HG02973 (cell line): ENCODE data around the gene EBF3.
"Not testable (repeated sequence)": the region's sequence is repeated elsewhere in the genome, so short reads cannot be mapped to it uniquely, and the experiment has no call there.

Source experiments
- ATAC-seq: cut with Tn5 transposase; IDR thresholded peaks from one replicate; pipeline ENCODE4 v1.9.1; 2021; ENCODE audit warnings: moderate library complexity; ENCODE audit not compliant: unreplicated experiment

Gene EBF3

GRCh38 chr10:129929343-129930292 lies 34.5 kb downstream of the EBF3 start:
- ATAC-seq, result no peak

- no peak for ATAC-seq
Observed at GRCh38 chr10:129927351-129928120, 36.5 kb downstream of the EBF3 start.

DNA sequence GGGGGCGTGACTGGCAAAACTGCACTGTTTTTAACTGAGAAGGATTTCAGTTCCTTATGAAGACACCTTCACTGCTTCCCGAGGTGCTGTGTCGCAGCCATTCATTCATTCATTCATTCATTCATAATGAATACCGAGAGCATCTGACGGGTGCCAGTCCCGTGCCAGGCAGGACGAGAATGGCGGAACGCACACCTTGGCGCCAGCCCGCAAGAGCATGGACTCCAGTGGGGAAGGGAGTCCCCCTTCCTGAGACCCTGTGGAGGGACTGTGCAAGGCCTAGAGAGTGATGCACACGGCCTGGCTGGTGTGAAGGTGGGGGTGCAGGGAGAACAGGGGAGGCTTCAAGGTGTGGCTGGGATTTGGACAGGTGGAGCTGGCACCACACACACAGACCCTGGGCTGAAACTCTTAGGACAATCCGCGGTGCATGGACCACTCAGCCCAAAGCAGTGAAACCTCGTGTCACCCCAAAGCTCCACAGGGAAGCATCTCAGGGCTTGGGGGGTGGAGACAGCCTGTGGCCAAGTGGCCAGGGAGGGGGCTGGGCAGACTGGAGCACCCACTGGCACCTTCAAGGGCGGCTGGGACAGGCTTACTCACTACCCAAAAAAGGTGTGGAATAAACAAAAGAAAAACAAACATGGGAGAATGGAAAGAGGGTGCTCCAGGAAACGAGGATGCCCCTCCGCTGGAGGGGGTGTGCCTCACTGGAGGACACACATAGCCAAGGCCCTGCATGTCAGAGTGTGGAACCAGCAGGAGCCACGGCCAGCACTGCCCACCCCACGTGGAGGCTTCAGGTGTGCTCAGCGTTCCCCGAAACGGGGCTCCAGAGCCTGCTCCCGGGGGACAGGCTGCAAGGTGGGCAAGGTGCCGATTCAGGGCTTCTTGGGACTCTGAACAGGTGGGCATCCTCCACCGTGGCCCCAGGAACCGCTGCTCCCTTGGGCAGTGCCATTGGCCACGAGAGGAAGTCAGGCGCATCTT lies 37.7 kb downstream of the EBF3 start:
- no peak for ATAC-seq

DNA sequence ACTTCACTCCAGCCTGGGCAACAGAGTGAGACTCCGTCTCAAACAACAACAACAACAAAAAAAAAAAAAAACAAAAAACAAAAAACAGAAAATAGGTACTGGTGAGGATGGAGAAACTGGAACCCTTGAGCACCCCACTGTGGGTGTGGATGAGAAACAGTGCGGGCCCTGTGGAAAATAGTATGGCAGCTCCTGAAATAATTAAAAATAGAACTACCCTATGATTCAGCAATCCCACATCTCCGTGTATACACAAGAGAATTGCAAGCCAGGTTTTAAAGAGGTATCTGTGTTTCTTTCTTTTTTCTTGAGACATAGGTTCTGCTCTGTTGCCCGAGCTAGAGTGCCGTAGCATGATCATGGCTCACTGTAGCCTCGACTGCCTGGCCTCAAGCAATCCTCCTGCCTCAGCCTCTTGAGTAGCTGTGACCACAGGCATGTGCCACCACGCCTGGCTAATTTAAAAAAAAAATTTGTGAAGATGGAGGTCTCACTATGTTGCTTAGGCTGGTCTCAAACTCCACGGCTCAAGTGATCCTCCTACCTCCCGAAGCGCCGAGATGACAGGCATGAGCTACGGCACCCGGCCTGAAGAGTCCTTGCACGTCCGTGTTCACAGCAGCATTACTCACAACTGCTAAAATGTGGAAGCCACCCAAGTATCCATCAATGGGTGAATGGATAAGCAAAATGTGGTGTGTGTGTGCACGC lies 39.5 kb downstream of the EBF3 start:
- ATAC-seq, result no peak

DNA sequence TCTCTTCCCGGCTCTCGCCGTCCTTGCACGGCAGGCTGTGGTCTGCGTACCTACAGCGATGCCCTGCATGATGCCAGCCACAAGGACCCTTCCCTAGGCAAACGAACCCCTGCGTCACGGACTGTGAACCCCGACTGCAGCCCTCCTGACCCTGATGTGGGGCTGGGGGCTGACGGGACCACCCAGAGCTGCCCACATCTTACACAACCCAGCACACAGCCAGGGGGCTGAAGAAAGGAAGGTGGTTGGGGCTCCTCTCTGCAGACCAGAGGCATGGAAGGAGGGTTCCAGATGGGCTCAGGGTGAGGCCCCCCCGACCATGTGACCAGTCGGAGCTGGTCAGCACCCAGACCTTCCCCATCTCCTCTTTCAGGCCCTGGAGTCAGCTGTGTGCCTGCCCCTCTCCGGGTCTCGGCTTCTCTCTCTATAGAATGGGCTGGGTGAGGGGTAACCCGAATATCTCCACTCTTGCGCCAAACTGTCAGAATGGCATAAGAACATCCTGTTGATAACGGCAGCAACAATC lies 41.4 kb downstream of the EBF3 start:
- no peak for ATAC-seq

GRCh38 chr10:129921801-129922597 lies 42.1 kb downstream of the EBF3 start:
- ATAC-seq, result no peak

- no peak for ATAC-seq
Observed at GRCh38 chr10:129921065-129921670, 42.9 kb downstream of the EBF3 start.

DNA sequence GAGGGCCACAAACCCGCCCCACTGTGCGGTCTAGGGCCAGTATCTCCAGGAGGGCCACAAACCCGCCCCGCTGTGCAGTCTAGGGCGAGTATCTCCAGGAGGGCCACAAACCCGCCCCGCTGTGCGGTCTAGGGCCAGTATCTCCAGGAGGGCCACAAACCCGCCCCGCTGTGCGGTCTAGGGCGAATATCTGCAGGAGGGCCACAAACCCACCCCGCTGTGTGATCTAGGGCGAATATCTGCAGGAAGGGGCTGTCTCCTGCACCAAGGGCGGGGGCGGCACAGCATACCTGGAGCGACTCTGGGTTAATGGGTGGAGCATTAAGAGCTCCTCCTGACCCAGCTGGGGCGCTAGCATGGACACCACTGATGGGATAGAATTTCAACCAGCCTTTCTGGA lies 43.9 kb downstream of the EBF3 start:
- ATAC-seq, result not testable (repeated sequence)

DNA sequence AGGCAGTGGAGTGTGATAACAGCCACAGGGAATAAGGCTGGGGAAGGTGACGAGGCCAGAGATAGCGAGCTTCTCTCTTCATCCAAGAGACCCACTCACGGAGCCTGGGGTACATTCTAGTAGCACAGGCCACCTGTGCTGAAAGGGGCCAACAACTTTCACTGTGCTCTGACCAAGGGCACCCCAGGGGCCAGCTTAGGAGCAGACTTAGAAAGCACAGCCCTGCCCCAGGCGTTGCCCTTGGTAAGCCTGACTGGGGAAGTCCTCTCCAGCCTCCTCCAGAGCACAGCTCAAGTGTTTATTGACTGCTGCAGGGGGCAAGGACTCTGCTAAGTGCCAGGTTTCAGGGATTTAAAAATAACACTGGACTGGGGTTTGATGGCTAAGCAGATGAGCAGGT lies 44.7 kb downstream of the EBF3 start:
- ATAC-seq, result no peak

- ATAC-seq, result no peak
Observed at GRCh38 chr10:129918836-129919235, 45.2 kb downstream of the EBF3 start.

DNA sequence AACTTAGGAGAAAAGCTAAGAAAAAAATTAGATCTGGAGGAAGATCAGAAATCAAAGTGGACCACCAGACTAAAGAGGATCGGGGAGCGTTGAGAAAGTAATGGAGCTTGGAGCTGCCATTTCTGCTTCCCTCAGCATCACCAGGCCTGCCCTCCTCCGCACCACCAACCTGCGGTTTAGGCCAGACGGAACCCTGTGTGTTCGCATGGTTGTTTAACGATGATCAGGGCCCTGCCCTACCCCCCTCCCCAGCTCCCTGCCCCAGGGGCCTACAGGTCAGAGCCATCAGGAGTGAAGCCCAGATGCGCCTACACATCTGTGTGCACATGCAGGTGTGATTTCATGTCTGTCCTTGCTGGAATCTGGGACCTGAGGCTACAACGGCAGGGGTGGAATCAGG lies 45.7 kb downstream of the EBF3 start:
- no peak for ATAC-seq

GRCh38 chr10:129917936-129918335 lies 46.1 kb downstream of the EBF3 start:
- no peak for ATAC-seq

- no peak for ATAC-seq
Observed at GRCh38 chr10:129916506-129916995, 47.5 kb downstream of the EBF3 start.

- no peak for ATAC-seq
Observed at GRCh38 chr10:129915526-129916378, 48.3 kb downstream of the EBF3 start.

- ATAC-seq, result no peak
Observed at GRCh38 chr10:129914960-129915359, 49.1 kb downstream of the EBF3 start.

DNA sequence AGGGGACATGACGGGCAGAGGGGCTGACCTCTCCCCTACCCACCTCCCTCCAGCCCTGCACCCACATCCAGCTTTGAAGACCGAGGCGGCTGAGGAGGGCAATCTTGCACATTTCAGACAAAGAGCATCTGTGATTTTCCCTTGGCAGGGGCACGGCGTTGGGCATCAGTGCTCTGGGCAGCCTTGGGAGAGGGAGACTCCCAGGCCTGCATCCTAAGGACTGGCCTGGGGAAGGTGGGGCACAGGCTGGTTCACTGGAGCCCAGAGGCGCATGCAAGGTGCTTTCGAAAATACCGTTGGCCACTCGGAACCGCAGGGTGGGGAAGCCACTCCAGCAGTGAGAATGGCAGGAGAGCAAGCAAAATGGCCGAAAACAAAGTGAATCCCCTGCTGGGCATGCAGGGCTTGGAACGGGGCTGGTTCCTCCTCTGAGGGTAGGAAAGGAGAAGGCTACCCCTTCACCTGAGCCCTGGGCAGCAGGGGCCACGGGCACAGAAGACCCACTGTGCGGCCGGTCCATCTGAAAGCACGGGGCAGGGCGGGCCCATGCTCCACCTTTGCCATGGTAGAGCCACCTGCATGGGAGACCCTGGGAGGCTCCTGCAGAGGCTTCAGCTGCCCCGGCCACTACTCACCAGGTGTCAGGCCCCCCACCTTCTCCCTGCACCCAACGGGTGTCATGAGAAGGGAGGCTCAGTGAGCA lies 49.8 kb downstream of the EBF3 start:
- ATAC-seq, result no peak
